ENCODE measurements around the gene TOMM6.

TOMM6 gene

GRCh38 chr6:41787219-41787917 lies at the start of gene TOMM6:
TSS of gene TOMM6 (plus strand) at chr6:41787694. CDS start at chr6:41787698, 4 bp downstream.
- Histone ChIP-seq H3K4me3 (ENCODE audit: low read depth, low read length) (peak within 1 kb of the TSS; percentile 86), H3K36me3 (ENCODE audit: control insufficient read depth, insufficient read depth, low read length) (peaks cover 36% of the 10 kb centered on the region), H3K9ac (ENCODE audit: low read depth, low read length) (peak within 1 kb of the TSS; percentile 91), H3K4me1 (ENCODE audit: control insufficient read depth, insufficient read depth, low read length) (0 out of 2 replicates have a peak, but pooled peaks cover 6% of the 10 kb centered on the region), H3K27ac (ENCODE audit: low read depth, low read length) (peak within 1 kb of the TSS; percentile 91), H3K9me3 (ENCODE audit: control insufficient read depth, insufficient read depth, low read length) (no peaks in the 10 kb centered on the region; the same call in 1 of the 2 replicates), H3K27me3 (ENCODE audit: control insufficient read depth, insufficient read depth, low read length) (peaks cover 38% of the 10 kb centered on the region)

DNA sequence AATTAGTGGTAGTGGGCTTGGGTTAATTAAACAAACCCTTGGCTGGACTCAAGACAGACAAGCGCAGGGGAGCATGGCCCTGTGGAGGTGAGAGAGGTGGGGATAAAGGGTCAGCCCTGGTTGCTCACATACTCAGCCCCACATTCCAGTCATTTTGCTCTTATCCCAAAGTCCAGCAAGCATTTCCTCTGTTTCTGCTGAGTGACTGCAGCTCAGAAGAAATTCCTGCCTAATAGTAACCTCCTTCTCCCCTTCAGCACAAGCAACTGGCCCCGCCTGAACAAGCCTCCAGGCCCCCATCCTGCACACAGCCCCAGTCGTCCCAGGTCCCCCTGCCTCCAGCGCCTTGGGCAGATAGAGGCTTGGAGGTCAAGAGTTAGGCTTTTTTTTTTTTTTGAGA lies 48.5 kb upstream of the TOMM6 start:
- Histone ChIP-seq H3K4me3 (ENCODE audit: low read depth, low read length) (no peak overlapping the region), H3K9me3 (ENCODE audit: control insufficient read depth, insufficient read depth, low read length) (no peaks in the 10 kb centered on the region), H3K4me1 (ENCODE audit: control insufficient read depth, insufficient read depth, low read length) (peaks cover 5% of the 10 kb centered on the region), H3K9ac (ENCODE audit: low read depth, low read length) (no peak overlapping the region), H3K36me3 (ENCODE audit: control insufficient read depth, insufficient read depth, low read length) (no peaks in the 10 kb centered on the region), H3K27ac (ENCODE audit: low read depth, low read length) (no peak overlapping the region), H3K27me3 (ENCODE audit: control insufficient read depth, insufficient read depth, low read length) (no peaks in the 10 kb centered on the region; the same call in 1 of the 2 replicates)

DNA sequence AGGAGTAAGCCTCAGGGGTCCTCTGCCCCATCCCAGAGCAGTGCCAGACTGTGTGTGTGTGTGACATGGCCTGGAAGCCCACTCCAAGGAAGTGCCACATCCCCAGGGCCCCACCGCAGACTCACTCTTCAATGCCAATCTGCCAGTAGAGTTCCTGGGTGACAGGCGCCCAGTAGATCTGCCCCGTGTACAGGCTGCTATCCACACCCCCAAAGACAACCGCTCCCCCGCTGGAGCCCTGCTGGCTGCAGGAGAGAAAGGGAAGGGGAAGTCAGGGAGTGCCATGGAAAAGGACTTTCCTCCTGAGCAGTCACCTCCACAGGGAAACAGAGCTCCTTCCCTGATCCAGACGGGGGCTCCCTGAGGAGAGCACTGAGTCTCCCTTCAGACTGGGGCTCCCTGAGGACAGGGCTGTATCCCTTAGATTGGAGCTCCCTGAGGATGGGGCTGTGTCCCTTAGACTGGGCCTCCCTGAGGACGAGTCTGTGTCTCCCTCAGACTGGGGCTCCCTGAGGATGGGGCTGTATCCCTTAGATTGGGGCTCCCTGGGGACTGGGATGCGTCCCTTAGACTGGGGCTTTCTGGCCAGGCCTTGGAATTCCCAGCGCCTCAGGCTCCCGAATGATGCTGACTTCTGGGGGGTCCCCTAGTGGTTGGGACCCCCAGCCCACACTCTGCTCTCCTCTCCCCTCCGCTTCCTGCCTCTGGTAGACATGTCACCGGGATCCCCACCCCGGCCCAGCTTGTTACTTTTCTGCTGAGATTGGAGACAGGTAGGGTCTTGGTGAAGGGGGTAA lies 46.9 kb upstream of the TOMM6 start:
- Histone ChIP-seq H3K27me3 (ENCODE audit: control insufficient read depth, insufficient read depth, low read length) (no peaks in the 10 kb centered on the region), H3K36me3 (ENCODE audit: control insufficient read depth, insufficient read depth, low read length) (no peaks in the 10 kb centered on the region), H3K9me3 (ENCODE audit: control insufficient read depth, insufficient read depth, low read length) (no peaks in the 10 kb centered on the region), H3K9ac (ENCODE audit: low read depth, low read length) (no peak overlapping the region), H3K4me1 (ENCODE audit: control insufficient read depth, insufficient read depth, low read length) (peaks cover 5% of the 10 kb centered on the region), H3K27ac (ENCODE audit: low read depth, low read length) (no peak overlapping the region), H3K4me3 (ENCODE audit: low read depth, low read length) (no peak overlapping the region)

DNA sequence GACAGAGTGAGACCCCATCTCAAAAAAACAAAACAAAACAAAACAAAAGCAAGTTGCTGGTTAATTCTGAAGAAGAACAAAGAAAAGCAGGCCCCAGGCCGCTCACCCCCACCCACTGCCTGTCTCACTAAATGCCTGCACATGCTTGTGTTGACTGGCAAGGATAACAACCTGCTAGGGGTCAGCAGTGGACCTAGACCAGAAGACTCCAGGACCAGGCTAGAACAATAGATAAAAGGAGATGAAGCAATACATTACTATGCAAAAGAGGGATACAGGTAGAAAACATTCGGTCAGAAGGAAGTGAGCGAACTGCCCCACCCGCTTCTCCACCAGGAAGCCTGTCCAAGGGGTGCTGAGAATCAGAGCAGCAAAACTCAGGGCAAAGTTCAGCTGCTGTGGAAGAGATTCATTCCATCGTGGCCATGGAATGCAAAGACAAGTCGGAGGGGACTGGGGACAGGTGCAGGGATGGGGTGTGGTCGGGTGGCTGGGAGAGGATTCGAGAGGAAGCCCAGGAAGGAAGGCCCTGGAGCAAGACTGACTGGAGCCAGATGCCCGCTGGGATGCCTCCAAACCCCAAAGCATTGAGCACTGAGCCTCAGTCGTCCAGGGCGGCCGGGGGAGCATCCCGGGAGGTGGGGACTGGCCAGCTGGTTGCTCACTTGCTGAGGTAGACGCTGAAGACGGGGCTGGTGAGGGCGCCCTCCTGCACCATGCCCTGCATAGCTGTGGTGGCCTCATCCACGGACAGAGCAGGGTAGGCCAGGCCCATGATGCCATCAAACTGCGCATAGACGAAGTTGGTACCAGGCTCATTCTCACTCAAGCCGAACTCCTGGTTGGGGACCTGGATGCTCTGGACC lies 45.6 kb upstream of the TOMM6 start:
- H3K4me1 ChIP-seq (ENCODE audit: control insufficient read depth, insufficient read depth, low read length), result no peaks in the 10 kb centered on the region
- H3K9me3 ChIP-seq (ENCODE audit: control insufficient read depth, insufficient read depth, low read length), result no peaks in the 10 kb centered on the region
- no peak overlapping the region for H3K4me3 ChIP-seq (ENCODE audit: low read depth, low read length)
- no peaks in the 10 kb centered on the region for H3K36me3 ChIP-seq (ENCODE audit: control insufficient read depth, insufficient read depth, low read length)
- no peaks in the 10 kb centered on the region for H3K27me3 ChIP-seq (ENCODE audit: control insufficient read depth, insufficient read depth, low read length)
- H3K27ac ChIP-seq (ENCODE audit: low read depth, low read length), result no peak overlapping the region
- H3K9ac ChIP-seq (ENCODE audit: low read depth, low read length), result no peak overlapping the region

DNA sequence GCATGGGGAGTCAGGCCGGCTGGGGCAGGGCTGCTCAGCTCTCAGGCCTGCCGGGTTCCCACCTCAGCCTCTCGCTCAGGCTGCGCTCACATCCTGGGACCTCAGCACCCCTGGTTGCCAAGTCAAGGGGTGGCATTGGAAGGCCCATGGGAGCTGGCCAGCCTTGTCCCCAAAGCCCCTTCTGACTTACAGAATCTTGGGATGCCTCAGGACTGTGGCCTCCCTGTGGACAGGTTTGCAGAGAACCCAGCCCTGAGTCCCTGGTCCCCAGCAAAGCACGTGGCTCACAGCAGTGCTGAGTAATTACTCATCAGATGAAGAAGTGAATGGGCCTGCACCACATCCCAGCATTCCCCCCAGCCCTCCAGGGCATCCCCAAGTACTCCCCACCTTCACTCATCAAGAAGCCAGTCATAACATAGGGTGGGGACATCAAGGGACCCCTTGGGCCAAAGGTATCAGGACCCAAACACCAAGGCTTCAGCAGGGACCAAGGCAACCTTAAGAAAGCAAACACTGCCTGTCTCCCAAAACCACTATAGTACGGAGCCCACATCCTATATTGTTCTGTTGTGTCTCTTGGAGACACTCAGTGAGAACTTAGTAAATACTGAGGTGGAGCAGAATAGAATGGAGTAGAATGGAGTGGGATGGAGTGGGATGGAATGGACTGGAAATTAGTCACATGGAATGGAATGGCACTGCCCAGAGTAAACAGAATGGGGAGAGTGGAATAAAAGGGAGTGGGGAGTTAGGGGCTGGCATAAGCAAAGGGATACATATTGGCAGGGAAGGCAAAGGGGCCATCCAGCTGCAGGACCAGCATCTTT lies 43.9 kb upstream of the TOMM6 start:
- Histone ChIP-seq H3K36me3 (ENCODE audit: control insufficient read depth, insufficient read depth, low read length) (no peaks in the 10 kb centered on the region), H3K9ac (ENCODE audit: low read depth, low read length) (no peak overlapping the region), H3K4me3 (ENCODE audit: low read depth, low read length) (no peak overlapping the region), H3K9me3 (ENCODE audit: control insufficient read depth, insufficient read depth, low read length) (no peaks in the 10 kb centered on the region), H3K27ac (ENCODE audit: low read depth, low read length) (no peak overlapping the region), H3K27me3 (ENCODE audit: control insufficient read depth, insufficient read depth, low read length) (no peaks in the 10 kb centered on the region), H3K4me1 (ENCODE audit: control insufficient read depth, insufficient read depth, low read length) (no peaks in the 10 kb centered on the region)

- Histone ChIP-seq H3K27ac (ENCODE audit: low read depth, low read length) (no peak overlapping the region), H3K4me1 (ENCODE audit: control insufficient read depth, insufficient read depth, low read length) (no peaks in the 10 kb centered on the region), H3K4me3 (ENCODE audit: low read depth, low read length) (no peak overlapping the region), H3K9me3 (ENCODE audit: control insufficient read depth, insufficient read depth, low read length) (no peaks in the 10 kb centered on the region), H3K36me3 (ENCODE audit: control insufficient read depth, insufficient read depth, low read length) (no peaks in the 10 kb centered on the region), H3K27me3 (ENCODE audit: control insufficient read depth, insufficient read depth, low read length) (no peaks in the 10 kb centered on the region), H3K9ac (ENCODE audit: low read depth, low read length) (no peak overlapping the region)
Measured at GRCh38 chr6:41744236-41744787, 43.2 kb upstream of the TOMM6 start.

DNA sequence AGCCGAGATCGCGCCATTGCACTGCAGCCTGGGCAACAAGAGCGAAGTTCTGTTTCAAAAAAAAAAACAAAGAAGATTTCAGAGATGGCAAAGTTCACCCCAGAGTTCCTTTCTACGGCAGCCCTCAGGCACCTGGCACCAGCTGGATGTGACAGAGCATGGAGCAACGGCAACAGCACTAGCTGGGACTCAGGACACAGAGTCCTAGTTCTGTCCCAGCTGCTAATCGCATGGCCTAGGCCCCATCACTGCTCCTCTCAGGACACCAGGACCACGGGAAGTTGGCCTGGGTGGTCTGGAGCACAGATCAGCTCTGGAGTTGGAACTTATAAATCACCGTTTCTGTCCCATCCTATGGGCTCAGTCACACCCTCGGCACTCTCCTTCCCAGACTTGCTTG lies 41.4 kb upstream of the TOMM6 start:
- no peak overlapping the region for H3K27ac ChIP-seq (ENCODE audit: low read depth, low read length)
- no peaks in the 10 kb centered on the region for H3K4me1 ChIP-seq (ENCODE audit: control insufficient read depth, insufficient read depth, low read length)
- H3K9ac ChIP-seq (ENCODE audit: low read depth, low read length), result no peak overlapping the region
- no peak overlapping the region for H3K4me3 ChIP-seq (ENCODE audit: low read depth, low read length)
- no peaks in the 10 kb centered on the region for H3K36me3 ChIP-seq (ENCODE audit: control insufficient read depth, insufficient read depth, low read length)
- H3K27me3 ChIP-seq (ENCODE audit: control insufficient read depth, insufficient read depth, low read length), result no peaks in the 10 kb centered on the region
- H3K9me3 ChIP-seq (ENCODE audit: control insufficient read depth, insufficient read depth, low read length), result no peaks in the 10 kb centered on the region

DNA sequence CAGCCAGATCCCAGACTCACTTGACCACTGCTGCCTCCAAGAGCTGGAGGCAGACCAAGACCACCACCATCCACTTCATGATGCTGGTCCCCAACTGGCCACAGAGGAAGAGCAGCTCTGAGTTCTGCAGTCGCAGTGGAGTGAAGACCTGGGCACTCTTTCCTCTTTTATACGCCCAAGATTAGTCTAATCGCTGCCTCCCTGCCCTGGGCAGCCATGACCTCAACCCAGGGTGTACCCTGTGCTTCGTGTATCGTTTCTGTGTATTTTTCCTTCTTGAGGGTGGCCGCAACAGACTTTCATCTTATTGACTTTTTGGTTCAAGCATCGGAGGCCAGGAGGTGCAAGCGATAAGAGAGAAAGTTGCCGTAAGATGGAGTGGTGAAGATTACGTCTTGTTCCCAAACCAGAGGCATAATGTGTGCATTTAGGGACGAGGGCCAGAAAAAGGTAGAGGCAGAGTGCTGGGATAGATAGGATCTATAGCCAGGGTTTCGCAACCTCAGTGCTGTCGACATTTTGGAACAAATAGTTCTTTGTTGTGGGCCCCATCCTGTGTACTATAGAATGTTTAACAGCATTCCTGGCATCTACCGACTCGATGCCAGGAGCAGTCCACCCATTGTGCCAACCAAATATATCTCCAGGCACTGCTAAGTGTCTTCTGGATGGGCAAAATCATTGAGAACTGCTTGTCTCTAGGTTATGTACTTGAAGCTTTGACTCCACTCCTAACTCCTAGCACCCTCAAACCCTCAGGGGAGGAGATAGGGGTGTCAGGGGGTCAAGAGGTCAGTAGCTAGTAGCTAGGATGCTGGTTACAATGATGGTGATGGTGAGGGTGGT lies 40.0 kb upstream of the TOMM6 start, which contains the start of gene PGC:
PGC (minus strand) TSS at position 142 of the 846 bp plus-strand sequence; CDS start at position 79, 63 bp downstream.
- no peak within 1 kb of the TSS for H3K4me3 ChIP-seq (ENCODE audit: low read depth, low read length)
- no peaks in the 10 kb centered on the region for H3K9me3 ChIP-seq (ENCODE audit: control insufficient read depth, insufficient read depth, low read length)
- H3K27me3 ChIP-seq (ENCODE audit: control insufficient read depth, insufficient read depth, low read length), result no peaks in the 10 kb centered on the region
- no peak within 1 kb of the TSS for H3K9ac ChIP-seq (ENCODE audit: low read depth, low read length)
- no peak within 1 kb of the TSS for H3K27ac ChIP-seq (ENCODE audit: low read depth, low read length)
- H3K36me3 ChIP-seq (ENCODE audit: control insufficient read depth, insufficient read depth, low read length), result no peaks in the 10 kb centered on the region
- H3K4me1 ChIP-seq (ENCODE audit: control insufficient read depth, insufficient read depth, low read length), result no peaks in the 10 kb centered on the region

DNA sequence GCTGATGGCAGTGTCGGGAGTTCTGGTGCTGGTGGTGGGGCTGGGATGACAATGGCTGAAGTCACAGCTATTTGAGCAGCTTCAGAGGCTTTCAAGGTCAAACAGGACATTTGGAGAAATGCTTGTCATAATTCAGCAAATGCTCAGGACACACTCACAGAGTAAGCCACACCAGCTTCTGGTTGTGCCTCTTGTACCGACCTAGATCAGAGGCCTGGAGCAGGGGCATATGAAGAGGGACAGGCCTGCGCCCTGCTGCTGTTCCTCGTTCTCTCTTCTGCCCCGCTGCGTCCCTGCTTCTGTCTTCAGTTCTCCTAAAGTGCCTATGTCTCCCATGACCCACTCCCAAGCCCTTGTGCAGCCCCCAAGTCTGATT lies 39.4 kb upstream of the TOMM6 start:
- Histone ChIP-seq H3K36me3 (ENCODE audit: control insufficient read depth, insufficient read depth, low read length) (no peaks in the 10 kb centered on the region), H3K27me3 (ENCODE audit: control insufficient read depth, insufficient read depth, low read length) (no peaks in the 10 kb centered on the region), H3K27ac (ENCODE audit: low read depth, low read length) (no peak overlapping the region), H3K9ac (ENCODE audit: low read depth, low read length) (no peak overlapping the region), H3K4me1 (ENCODE audit: control insufficient read depth, insufficient read depth, low read length) (no peaks in the 10 kb centered on the region), H3K4me3 (ENCODE audit: low read depth, low read length) (no peak overlapping the region), H3K9me3 (ENCODE audit: control insufficient read depth, insufficient read depth, low read length) (no peaks in the 10 kb centered on the region)

Data from HUES48 (cell line).